SU-DHL-6 (cell line): ENCODE data around the gene CEP128.

ENCODE experiments used
- EZH2phosphoT487 ChIP-seq: fragments of 200-600 bp; sonication (generic), shearing (Covaris generic); conservative IDR thresholded peaks from 2 replicates; pipeline ENCODE4 v1.6.1; 2018; ENCODE audit warnings: mild to moderate bottlenecking, antibody characterized with exemption, low read length, moderate library complexity, mixed read lengths
- TF ChIP-seq, protein P1 (sequence below): fragments of 200-600 bp; sonication (generic); IDR thresholded peaks from one replicate; pipeline ENCODE4 v1.5.1; 2017; ENCODE audit warnings: antibody characterized with exemption, mild to moderate bottlenecking, low read length, moderate library complexity; ENCODE audit not compliant: insufficient read depth, poor library complexity, severe bottlenecking

DNA sequence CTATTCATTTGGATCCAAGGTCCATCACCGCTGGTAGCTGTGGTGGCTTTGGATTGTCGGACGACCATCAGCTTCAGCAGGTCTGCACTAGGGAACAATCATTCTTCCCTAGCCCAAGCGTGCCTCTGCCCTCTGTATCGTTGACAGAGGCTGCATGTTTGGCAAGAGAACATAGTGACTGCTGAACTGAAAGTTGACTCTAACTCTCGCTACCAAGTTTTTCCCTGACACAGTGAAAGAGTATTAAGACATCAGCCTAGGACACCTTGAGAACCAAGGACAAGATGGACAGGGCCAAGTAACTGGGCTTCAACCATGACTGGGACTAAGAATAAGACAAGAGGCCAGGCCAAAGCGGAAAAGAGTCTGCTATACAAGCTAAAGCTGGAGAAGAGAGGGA, 40.1 kb upstream of the CEP128 start:
- TF ChIP-seq, protein P1, sequence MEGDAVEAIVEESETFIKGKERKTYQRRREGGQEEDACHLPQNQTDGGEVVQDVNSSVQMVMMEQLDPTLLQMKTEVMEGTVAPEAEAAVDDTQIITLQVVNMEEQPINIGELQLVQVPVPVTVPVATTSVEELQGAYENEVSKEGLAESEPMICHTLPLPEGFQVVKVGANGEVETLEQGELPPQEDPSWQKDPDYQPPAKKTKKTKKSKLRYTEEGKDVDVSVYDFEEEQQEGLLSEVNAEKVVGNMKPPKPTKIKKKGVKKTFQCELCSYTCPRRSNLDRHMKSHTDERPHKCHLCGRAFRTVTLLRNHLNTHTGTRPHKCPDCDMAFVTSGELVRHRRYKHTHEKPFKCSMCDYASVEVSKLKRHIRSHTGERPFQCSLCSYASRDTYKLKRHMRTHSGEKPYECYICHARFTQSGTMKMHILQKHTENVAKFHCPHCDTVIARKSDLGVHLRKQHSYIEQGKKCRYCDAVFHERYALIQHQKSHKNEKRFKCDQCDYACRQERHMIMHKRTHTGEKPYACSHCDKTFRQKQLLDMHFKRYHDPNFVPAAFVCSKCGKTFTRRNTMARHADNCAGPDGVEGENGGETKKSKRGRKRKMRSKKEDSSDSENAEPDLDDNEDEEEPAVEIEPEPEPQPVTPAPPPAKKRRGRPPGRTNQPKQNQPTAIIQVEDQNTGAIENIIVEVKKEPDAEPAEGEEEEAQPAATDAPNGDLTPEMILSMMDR: no peak
- TF ChIP-seq EZH2phosphoT487: no peak
